Thoracic aorta (tissue), 2 donors: ENCODE results near the gene DLX1. TPM values are rescaled to one million over a fixed set of nuclear protein-coding genes. Genes with fewer than 3 reads are reported as not detected.
A peak's percentile ranks its signal among the peaks of the same experiment; 100 is the strongest.

Experiments used
- ATAC-seq: fragments of 150-250 bp; one replicate; pipeline ENCODE4 v1.8.0; 2017; ENCODE audit warnings: low read depth; ENCODE audit not compliant: insufficient number of reproducible peaks, low FRiP score
- DNase-seq: peaks from one replicate; pipeline ENCODE4 v3.0.0-alpha.2; 2020; ENCODE audit warnings: low spot score
- H3K27ac ChIP-seq, 2 donors: fragments of 200-600 bp; sonication (generic); 1 replicate in 1 of 2; 2 replicates in 1 of 2; pipeline ENCODE4 v1.5.1; 2016; ENCODE audit warnings: mild to moderate bottlenecking in 2 of 2, moderate library complexity in 2 of 2
- H3K27me3 ChIP-seq: fragments of 200-600 bp; sonication (generic); replicated peaks from 2 replicates; pipeline ENCODE4 v1.6.0; 2016; ENCODE audit warnings: mild to moderate bottlenecking; ENCODE audit not compliant: insufficient read depth
- H3K36me3 ChIP-seq: fragments of 200-600 bp; sonication (generic); one replicate; pipeline ENCODE4 v1.5.1; 2016
- H3K4me1 ChIP-seq, 2 donors: fragments of 200-600 bp; sonication (generic); 1 replicate in 1 of 2; 2 replicates in 1 of 2; pipeline versions ENCODE4 v1.5.1 to v1.6.0; 2016; ENCODE audit warnings: low read depth in 2 of 2, mild to moderate bottlenecking in 1 of 2; ENCODE audit not compliant: control insufficient read depth in 1 of 2
- H3K4me3 ChIP-seq: fragments of 200-600 bp; sonication (generic); 2 replicates; pipeline ENCODE4 v1.5.1; 2016; ENCODE audit warnings: mild to moderate bottlenecking
- H3K9me3 ChIP-seq: fragments of 200-600 bp; sonication (generic); 2 replicates; pipeline ENCODE4 v1.5.1; 2016
- CTCF ChIP-seq: fragments of 200-600 bp; sonication (generic); IDR thresholded peaks from one replicate; pipeline ENCODE4 v1.5.1; 2019; ENCODE audit warnings: antibody characterized with exemption
- total RNA-seq, 2 donors: library from RNA; depleted of rRNA; stranded (reverse); fragments of >200 nt; gene quantifications; one replicate each; pipeline versions ENCODE4 v1.1.0 to v1.2.3, GENCODE V29; 2016

DLX1 gene
- total RNA-seq, 2 donors from 2014 or later: 0.68 to 0.92 TPM

GRCh38 chr2:172079416-172079815 lies 5.9 kb upstream of the DLX1 start:
- Histone ChIP-seq H3K27me3 (peaks cover 44% of the 10 kb centered on the region), H3K27ac (no peak overlapping the region)
- TF ChIP-seq CTCF: no peak

GRCh38 chr2:172079838-172080640 lies 5.3 kb upstream of the DLX1 start:
- H3K27me3 ChIP-seq: peaks cover 49% of the 10 kb centered on the region
- no peaks in the 10 kb centered on the region for H3K9me3 ChIP-seq
- H3K27ac ChIP-seq: no peak overlapping the region
- no peak for DNase-seq
- H3K36me3 ChIP-seq: no peaks in the 10 kb centered on the region
- H3K4me3 ChIP-seq: no peak overlapping the region
- ATAC-seq: no peak
- H3K4me1 ChIP-seq: peaks cover 9 to 17% of the 10 kb centered on the region in 2 donors
- no peak for TF ChIP-seq CTCF

More at GRCh38 chr2:172079416-172079815, 5.9 kb upstream of the DLX1 start:
- H3K4me1 ChIP-seq: peaks cover 3 to 10% of the 10 kb centered on the region in 2 donors
- DNase-seq: no peak
- no peaks in the 10 kb centered on the region for H3K36me3 ChIP-seq
- no peak overlapping the region for H3K4me3 ChIP-seq
- no peak for ATAC-seq
- H3K9me3 ChIP-seq: no peaks in the 10 kb centered on the region

GRCh38 chr2:172080641-172081220 lies 4.6 kb upstream of the DLX1 start:
- H3K9me3 ChIP-seq: no peaks in the 10 kb centered on the region
- TF ChIP-seq CTCF: no peak
- ATAC-seq (no peak), DNase-seq (no peak)
- peaks cover 52% of the 10 kb centered on the region for H3K27me3 ChIP-seq
- H3K4me1 ChIP-seq: peaks cover 13 to 24% of the 10 kb centered on the region in 2 donors
- no peak overlapping the region for H3K4me3 ChIP-seq
- no peaks in the 10 kb centered on the region for H3K36me3 ChIP-seq
- H3K27ac ChIP-seq: no peak overlapping the region

GRCh38 chr2:172081221-172082022 lies 3.9 kb upstream of the DLX1 start:
- no peak for TF ChIP-seq CTCF
- no peak overlapping the region for H3K4me3 ChIP-seq
- H3K9me3 ChIP-seq: no peaks in the 10 kb centered on the region

More at GRCh38 chr2:172081221-172082022, 3.9 kb upstream of the DLX1 start:
- ATAC-seq (no peak), DNase-seq (no peak)
- Histone ChIP-seq H3K4me1 (peaks cover 13 to 30% of the 10 kb centered on the region in 2 donors), H3K27ac (peak overlapping the region in 1 of 2 donors; percentile 9), H3K36me3 (no peaks in the 10 kb centered on the region), H3K27me3 (peaks cover 58% of the 10 kb centered on the region)
